ENCODE measurements around the gene ARHGAP42.

The ARHGAP42 gene

DNA sequence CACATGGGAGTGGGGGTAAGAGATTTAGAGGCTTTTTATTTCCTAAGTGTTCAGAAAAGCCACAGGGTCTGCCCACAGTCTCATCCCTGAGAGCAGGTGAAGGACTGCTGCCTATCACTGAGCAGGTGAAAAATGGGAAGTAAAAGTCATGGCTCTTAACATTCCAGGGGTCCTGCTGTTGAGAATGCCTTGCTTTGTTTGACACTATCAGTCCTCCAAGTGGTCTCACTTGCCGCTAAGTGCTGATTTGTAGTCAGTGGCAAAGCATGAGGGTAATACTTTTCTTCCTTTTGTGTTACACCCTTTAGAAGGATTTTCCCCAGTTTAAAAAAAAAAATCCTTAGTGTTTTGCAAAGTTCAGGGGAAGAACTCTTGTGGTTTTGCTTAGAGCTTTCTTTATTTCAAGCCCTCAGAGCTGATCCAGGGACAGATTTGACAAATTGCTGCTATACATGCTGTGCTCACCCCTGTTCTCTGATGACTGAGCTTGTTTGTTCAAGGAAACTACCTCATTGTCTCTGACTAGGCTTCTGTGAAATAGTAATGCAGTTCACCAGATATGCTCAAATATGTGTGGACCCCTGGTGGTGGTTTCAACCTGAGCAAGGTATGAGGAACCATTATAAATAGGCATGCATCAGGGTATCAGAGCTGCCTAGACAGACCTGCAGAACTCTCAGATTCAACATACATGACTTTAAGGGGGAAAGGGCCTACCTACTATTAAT, 141.0 kb downstream of the ARHGAP42 start:
- no peak for DNase-seq (ENCODE audit: low read depth in 2 of 3, low spot score in 1 of 3)

DNA sequence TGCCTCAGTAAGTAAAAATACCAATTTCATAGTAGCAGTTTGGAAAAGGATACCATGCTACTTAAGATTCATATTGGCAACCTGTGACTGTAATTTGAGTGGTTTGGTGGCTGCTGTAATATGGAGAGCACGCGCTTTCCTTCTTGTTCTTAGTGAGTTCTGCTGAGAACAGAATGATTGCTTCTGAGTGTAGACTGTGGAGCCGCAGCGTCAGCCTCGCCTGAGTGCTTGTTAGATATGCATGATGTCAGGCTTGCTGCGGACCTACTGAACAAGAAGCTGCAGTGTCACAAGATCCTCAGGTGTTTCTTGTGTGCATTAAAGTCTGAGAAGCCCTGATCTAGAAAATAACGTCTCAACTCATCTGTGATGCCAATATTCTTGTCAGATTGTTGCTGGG, 143.2 kb downstream of the ARHGAP42 start:
- no peak for DNase-seq (ENCODE audit: low read depth in 2 of 3, low spot score in 1 of 3)

DNA sequence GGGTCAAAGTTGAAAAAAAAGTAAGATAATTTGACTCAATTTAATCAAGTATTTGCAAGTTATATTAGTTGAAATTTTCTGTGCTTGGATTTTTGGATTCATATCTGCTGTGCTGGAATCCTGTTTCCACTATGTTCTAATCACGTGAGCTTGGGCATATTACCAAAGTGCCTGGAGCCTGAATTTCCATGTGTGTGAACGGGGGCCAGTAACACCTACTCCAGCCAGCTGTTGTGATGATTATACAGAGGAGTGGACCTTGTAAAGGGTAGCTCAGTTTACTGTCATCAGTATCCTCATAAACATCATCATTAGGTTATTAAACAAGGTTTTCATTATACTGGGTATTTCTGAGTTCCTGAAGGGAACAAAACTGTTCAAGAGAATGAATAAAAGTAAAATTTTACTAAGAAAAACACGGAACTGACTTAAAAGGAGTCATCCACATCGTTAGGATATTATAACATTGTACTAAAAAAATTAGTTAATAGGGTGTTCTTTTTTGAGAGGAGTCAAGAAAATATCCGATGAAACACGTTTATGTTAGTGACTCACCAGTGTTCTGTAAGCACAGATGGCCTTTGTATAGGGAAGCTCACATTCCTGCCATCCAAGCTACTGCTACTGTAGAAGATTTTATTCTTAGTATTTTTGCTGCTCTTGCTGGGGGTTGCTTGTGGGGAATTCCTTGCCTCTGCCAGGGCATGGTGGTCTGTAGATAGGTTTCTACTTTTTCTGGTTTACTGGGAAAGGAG, 144.1 kb downstream of the ARHGAP42 start:
- no peak for DNase-seq (ENCODE audit: low read depth in 2 of 3, low spot score in 1 of 3)

DNA sequence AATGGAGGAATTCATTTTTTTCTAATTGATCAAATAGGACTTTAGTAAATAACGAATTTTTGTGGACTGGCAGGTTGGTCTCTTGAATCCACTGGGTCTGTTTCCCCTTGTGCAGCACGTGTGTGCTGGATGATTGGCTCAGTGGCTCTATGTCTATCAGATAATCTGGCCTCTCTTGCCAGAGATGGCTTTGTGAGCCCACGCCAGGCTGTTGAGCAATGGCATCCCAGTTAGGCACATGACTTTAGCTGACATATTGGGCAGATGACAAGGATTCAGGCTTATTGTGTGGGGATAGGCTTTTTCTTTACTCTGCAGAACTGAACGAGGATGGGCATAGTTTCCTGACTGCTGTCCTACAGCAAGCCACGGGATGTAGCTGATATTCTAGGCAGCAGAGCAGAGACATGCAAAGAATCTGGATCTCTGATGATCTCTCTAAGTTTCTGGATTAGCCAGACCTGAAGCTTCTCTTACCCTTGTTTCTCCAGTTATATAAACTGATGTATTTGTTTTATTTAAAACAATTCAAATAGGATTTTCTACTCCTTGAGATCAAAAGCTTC, 144.9 kb downstream of the ARHGAP42 start:
- no peak for DNase-seq (ENCODE audit: low read depth in 2 of 3, low spot score in 1 of 3)

DNA sequence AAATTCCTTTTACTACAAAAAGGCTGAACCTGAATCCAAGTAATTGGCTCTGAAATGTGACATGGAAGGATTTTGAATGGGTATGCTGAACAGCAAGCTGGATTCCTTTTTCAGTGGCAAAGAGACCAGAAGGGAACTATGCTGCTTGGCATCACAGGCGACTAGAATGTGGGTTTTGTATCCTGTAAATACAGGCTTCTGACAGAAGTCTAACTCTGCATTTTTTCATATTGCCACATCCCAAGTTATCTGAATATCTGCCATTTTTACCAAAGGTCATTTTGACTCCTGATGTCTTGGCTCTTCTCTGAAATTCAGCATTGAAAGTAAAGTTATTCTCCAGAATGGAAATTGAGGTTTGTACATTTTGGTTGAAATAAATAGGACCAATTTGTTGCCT, 145.7 kb downstream of the ARHGAP42 start:
- no peak for DNase-seq (ENCODE audit: low read depth in 2 of 3, low spot score in 1 of 3)

DNA sequence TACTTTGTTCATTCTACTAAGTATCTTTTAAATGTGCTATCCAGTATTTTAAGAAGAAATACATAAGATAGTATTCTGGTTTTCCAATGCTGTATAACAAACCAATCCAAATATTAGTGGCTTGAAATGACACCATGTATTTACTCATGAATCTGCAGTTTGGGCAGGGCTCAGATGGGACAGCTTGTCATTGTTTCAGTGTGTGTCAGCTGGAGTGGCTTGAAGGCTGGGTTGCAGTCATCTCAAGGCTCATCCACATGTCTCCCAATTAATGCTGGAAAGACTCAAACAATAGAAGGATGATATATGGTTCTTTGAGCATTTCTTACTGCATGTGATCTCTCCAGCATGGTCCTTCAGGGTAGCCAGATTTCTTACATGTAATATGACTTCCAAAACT, 146.2 kb downstream of the ARHGAP42 start:
- no peak for DNase-seq (ENCODE audit: low read depth in 2 of 3, low spot score in 1 of 3)

DNA sequence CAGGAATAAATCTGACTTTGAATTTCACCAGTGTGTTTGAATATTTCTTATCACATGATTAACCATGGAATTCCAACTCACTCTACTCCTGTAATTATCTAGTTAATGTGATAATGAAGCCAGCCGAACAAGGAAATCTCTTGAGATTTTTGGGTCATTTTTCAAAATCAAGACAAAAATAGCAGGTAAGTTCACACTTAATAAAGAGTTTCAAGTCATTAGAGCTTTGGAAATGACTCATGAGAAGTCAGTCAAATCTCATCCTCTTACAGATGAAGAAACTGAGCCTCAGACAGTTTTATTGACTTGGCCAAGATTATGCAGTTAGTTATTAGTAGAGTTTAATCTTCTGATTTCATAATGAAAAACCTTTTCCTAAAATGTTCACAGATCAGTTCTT, 148.8 kb downstream of the ARHGAP42 start:
- no peak for DNase-seq (ENCODE audit: low read depth in 2 of 3, low spot score in 1 of 3)

DNA sequence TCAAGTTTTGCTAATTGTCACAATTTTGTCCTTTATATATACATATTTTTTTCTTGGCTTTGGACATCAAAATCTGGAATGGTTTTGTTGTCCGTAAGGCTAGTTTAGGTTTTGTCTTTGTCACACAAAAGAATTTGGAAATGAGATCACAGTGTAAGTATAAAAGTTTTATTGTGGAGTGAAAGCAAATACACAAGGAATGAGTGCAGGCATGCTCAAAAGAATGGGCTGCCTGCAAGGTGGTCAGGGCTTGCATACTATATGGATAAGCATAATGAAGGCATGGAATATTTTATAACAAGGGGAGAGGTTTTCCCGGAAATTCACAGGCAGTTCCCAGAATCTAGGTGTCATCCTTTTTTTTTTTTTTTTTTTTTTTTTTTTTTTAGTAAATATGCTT, 150.2 kb downstream of the ARHGAP42 start:
- DNase-seq (ENCODE audit: low read depth in 2 of 3, low spot score in 1 of 3), result no peak

DNA sequence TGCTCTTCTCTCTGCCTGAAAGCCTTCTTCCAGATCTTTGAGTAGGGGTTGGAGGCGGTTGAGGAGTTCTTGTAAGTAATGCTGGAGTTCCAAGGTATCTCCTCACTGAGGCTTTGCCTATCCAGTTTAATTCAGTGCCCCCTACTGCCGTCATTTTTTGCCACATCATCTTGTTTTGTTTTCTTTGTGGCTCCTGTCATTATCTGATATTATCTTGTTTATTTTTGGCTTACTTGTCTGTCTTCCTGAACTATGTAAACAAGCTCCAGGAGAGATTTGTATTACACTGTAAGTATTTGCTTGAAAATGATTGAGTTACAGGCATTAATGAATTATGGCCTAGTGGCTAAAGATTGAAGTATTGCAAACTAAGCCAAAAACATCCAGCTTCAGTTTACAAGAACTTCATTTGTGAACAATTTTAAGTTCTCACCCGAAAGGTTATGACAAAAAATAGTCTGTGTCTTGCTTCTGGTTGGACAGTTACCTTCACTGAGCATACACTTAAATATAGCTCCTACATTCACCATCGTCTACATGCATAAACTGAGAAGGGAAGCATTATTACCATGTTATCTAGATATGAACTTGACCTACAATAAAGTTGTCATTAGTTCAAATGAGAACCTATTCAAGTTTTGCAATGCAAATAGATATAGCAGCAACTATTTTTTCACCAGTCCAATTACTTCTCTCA, 154.8 kb downstream of the ARHGAP42 start:
- DNase-seq (ENCODE audit: low read depth in 2 of 3, low spot score in 1 of 3), result no peak

DNA sequence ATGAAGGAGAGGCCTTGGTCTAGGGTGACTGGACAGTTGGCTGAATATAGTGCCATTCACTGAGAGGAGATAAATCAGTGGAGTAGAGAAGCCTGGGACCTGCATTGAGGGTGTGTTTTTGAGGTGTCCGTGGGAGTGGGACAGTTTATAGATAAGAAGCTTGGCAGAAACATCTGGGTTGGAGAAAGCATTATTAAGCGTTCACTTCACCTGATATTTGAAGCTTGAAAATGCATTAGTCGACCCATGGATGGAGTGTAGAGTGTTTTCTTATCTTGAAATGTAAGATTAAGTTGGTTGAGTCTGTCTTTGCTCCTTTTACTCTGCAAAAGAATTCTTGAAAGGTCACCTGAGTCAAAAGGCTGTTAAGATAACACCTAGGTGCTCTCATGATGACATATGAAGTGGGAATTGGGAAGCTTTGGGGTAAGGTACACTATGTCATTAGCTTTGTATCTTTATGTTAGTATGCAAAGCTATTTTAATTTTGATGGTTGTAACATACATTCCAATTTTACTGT, 160.7 kb downstream of the ARHGAP42 start:
- no peak for DNase-seq (ENCODE audit: low read depth in 2 of 3, low spot score in 1 of 3)

DNA sequence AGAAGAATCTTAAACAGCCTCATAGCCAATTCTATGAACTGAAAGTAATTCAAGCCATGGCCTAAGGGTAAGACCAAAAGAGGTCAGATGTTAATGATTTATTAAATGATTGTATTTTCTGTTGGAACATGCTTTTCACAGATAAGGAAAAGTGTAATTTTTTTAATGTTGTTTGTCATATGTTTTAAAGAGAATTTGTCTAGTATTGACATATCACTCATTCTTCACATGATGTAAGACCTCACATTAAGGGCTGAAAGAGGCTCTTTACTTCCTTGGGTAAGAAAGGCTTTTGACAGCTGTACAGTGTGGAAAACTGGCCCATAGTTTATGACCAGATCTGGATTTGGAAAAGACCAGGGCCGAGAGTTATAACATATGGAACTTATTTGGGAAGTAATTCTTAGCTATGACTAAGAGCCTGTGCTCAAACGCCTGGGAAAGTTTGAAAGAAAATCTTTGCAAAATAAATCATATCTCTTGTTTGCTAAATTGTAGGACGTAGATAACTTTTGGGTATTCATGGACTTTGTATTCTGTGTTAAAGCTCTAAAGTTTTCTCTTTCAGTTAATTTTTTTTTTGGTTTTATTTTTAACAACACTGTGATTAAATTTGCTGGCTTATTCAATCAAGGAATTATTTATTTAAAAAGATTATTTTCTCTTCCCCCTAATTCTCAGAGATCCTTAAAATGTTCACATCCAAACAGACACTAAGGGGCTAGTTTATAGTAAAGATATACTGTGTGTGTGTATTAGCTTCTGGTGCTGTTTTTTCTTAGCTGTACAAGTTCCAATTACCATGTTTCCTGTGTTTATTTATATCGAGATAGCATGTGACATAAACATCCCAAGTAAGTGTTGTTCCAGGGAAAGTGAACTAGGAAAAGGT, 162.2 kb downstream of the ARHGAP42 start:
- no peak for DNase-seq (ENCODE audit: low read depth in 2 of 3, low spot score in 1 of 3)

DNA sequence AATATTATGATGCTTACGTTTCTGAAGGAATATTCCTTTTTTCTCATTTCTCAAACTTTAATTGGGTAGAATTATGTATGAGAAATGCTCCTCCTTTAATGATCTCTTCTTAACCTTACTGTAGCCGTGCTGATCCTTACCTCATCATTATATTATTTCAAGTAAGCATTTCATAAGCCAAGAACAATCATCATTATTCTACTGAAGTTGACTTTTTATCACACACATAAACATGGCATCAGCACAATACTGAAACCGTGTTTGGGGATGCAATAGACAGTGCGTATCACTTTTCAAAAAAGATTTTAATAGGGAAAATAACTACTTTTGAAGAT, 162.8 kb downstream of the ARHGAP42 start:
- DNase-seq (ENCODE audit: low read depth in 2 of 3, low spot score in 1 of 3), result no peak

DNA sequence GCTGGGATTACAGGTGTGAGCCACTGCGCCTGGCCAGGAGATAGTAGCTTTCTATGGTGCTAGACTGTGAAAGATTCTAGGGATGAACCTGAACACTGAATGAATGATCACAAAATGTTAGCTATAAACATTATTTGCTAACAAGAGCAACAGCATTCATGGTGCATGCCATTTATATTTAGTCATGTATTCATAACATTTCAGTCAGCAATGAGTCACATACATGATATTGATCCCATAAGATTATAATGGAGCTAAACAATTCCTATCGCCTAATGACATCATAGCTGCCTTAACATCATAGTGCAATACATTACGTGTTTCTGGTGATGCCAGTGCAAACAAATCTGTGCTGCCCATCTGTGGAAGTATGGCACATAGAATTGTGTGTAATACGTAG, 164.1 kb downstream of the ARHGAP42 start:
- DNase-seq (ENCODE audit: low read depth in 2 of 3, low spot score in 1 of 3), result no peak

DNA sequence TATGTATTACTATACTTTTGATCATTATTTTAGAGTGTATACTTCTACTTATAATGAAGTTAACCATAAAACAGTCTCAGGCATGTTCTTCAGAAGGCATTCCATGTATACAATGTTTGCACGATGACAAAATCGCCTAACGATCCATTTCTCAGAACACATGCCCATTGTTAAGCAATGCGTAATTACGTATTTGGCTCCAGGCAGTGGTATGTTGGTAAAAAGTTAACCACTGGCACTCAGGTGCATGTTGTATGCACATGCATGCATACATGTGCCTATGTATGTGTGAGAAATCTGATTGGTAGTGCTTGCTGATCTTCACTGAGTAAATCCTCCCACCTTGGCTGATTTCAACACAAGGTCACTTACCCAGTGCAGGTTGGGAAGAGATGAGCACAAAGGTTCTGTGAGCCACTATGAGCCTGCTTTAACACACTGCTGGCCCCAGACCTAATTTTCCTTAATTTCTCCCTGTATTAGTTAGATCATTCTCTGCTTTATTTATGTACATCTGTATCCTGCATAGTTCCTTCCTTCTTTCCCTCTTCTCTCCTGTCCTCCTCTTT, 164.6 kb downstream of the ARHGAP42 start:
- no peak for DNase-seq (ENCODE audit: low read depth in 2 of 3, low spot score in 1 of 3)

DNA sequence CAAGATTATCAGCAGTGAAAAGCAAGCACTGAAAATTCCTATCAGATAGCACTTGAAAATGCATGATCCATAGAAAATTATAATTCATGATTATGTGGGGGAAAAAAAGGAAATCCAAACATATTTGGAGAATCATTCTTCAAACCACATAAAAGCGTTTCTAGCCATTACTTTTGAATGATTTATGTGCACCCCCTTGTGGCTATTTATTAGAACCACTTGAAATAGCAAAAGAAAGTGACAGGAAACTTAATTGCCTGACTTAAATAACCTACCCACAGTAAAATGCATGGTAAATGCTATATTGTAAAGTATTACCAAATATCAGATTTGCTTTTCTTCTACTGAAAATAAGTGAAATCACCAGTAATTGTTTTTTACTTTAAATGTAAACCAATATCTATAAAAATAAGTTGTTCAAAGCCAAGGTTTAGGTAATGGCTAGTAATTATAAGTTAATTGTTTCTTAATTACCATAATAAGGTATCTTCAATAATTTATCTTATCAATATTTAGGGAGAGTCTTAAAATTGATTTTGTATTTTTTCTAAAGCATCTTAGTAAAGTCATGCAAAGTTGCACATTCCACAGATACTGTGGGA, 168.5 kb downstream of the ARHGAP42 start:
- no peak for DNase-seq (ENCODE audit: low read depth in 2 of 3, low spot score in 1 of 3)

DNA sequence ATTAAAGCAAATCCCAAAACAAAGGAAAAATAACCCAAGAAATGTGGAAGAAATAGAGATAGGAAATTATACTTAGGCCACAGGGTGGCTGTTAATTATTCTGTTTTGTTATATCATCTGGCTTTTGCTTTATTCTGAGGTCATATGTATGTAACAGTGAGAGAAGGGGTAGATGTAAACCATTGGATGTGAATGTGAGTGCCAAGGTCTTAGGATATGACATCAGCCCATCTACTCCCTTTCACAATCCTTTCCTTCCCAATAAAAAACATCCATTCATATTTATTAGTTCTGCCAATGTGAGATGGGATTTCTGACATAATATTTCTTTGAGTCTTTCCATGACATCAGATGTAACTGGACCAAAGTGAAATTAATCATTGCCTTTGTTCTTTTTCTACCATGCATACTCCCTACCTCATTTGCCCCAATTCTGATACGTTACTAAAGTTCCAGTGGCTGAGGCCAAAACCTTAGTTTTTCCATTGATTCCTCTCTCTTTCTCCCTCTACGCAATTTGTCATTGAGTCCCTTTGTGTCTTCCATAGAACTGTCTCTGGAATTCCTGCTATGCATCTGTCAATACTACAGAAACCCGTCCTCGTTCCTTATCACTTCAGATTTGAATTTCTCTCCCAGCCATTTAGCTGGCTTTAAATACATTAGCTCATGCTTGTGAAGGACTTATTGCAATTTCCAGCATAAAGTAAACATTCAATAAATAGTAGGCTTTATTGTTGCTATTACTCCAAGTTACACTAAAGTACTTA, 170.3 kb downstream of the ARHGAP42 start:
- DNase-seq (ENCODE audit: low read depth in 2 of 3, low spot score in 1 of 3), result no peak

DNA sequence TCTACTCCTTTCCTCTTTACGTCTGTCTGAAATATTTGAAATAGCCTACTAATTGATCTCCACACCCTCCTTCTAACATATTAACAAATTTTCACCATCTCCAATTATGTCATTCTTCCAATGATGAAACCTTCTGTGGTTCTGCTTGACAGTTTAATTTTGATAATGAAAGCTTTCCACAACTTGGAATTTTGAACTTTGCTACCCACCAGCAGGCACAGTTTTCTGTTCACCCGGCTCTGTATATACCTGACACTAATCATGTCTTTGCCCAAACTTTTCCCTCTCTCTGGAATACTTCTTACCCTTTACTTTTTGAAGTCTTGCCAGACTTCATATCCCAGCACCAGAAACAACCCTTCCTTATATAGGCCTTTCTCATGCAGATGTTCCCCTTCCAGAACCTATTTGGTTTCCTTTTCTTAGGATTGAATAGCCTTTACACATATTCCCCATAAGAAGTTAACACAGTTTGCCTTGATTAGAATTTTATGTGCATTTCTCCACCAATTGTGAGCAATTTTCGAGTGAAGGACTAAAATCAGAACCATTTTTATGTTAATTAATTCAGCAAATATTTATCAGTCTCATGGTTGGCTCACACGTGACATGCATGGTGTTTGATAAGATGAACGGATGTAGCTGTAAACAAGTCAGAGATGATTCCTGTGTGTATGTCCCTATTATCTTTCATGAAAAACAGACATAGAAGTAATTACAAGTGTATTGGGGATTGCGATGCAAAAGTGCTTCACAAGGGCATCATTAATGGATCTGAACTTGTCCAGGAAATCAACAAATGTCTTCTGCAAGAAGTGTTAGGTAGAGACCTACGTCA, 173.4 kb downstream of the ARHGAP42 start:
- no peak for DNase-seq (ENCODE audit: low read depth in 2 of 3, low spot score in 1 of 3)

DNA sequence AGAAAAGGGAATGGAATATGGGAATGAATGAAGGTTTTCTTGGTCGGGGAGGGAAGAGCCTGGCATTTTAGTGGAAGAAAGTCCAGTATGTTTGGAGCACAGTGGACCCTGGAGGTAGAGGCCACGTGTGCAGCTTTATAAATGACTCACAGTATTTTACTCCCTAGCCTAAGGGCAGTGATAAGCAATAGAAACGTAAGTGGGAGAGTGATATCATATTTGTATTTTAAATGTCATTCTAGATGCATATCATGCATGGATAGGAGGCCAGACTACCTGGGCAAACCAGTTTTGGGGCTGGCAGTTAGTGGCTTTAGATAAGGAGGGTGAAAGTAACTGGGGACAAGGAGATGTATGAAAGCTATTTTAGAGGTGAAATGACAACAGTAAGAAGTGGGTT, 174.1 kb downstream of the ARHGAP42 start:
- no peak for DNase-seq (ENCODE audit: low read depth in 2 of 3, low spot score in 1 of 3)
